Smooth muscle cell (in vitro differentiated cells): ENCODE results near the gene IGFL4. TPM values are rescaled to one million over a fixed set of nuclear protein-coding genes. Genes with fewer than 3 reads are reported as not detected.

Source experiments
- DNase-seq: peaks from one replicate; lab custom pipeline; 2025; ENCODE audit not compliant: unreplicated experiment; lab: John Stamatoyannopoulos, UW
- H2AFZ ChIP-seq: fragments of 200-600 bp; sonication (generic); 2 replicates; pipeline ENCODE4 v1.6.0; 2016; ENCODE audit warnings: antibody characterized with exemption, low read depth, mild to moderate bottlenecking
- H3F3A ChIP-seq: fragments of 200-600 bp; sonication (generic); 2 replicates; pipeline ENCODE4 v1.6.0; 2017; ENCODE audit warnings: antibody characterized with exemption, low read depth
- H3K27ac ChIP-seq: fragments of 200-600 bp; sonication (generic); 2 replicates; pipeline ENCODE4 v1.5.1; 2016; ENCODE audit warnings: low read depth, mild to moderate bottlenecking
- H3K27me3 ChIP-seq: fragments of 200-600 bp; sonication (generic); 2 replicates; pipeline ENCODE4 v1.6.1; 2016; ENCODE audit warnings: low read depth, mild to moderate bottlenecking
- H3K36me3 ChIP-seq: fragments of 200-600 bp; sonication (generic); 2 replicates; pipeline ENCODE4 v1.5.1; 2016; ENCODE audit warnings: low read depth
- H3K4me1 ChIP-seq: fragments of 200-600 bp; sonication (generic); 2 replicates; pipeline ENCODE4 v1.5.1; 2016; ENCODE audit warnings: low read depth
- H3K4me2 ChIP-seq: fragments of 200-600 bp; sonication (generic); 2 replicates; pipeline ENCODE4 v1.6.0; 2016; ENCODE audit warnings: mild to moderate bottlenecking
- H3K4me3 ChIP-seq: fragments of 200-600 bp; sonication (generic); 2 replicates; pipeline ENCODE4 v1.5.1; 2016; ENCODE audit warnings: mild to moderate bottlenecking
- H3K79me2 ChIP-seq: fragments of 200-600 bp; sonication (generic); 2 replicates; pipeline ENCODE4 v1.6.0; 2016; ENCODE audit warnings: low read depth, mild to moderate bottlenecking
- H3K9ac ChIP-seq: fragments of 200-600 bp; sonication (generic); 2 replicates; pipeline ENCODE4 v1.6.0; 2016; ENCODE audit warnings: low read depth
- H3K9me3 ChIP-seq: fragments of 200-600 bp; sonication (generic); replicated peaks from 2 replicates; pipeline ENCODE4 v1.5.1; 2016; ENCODE audit warnings: low read depth
- H4K20me1 ChIP-seq: fragments of 200-600 bp; sonication (generic); 2 replicates; pipeline ENCODE4 v1.6.0; 2016; ENCODE audit warnings: low read depth
- CTCF ChIP-seq: fragments of 200-600 bp; sonication (generic); IDR thresholded peaks from 2 replicates; pipeline ENCODE4 v1.5.1; 2017; ENCODE audit warnings: borderline replicate concordance, mild to moderate bottlenecking, antibody characterized with exemption; ENCODE audit not compliant: insufficient read depth, poor library complexity, severe bottlenecking
- WGBS: methylation state at CpG from one replicate; pipeline ENCODE4 v1.1.7; 2016; ENCODE audit warnings: low lambda C conversion rate; 5-methylcytosine and 5-hydroxymethylcytosine counted together
- polyA plus RNA-seq: library from polyadenylated mRNA; unstranded; fragments of >200 nt; fragmentation: Nextera tagmentation; extraction: Ambion mirVana; gene quantifications from 2 replicates; pipeline ENCODE4 v1.2.1, GENCODE V29; 2016
- total RNA-seq: library from RNA; depleted of rRNA; stranded (reverse); fragments of >200 nt; gene quantifications from 2 replicates; pipeline ENCODE4 v1.2.3, GENCODE V29; 2014

IGFL4 gene
- total and polyA plus RNA-seq, 2 experiments from 2014 or later, result 0.45 TPM; not detected in 1

- Histone ChIP-seq H3K4me3 (no peak overlapping the region), H2AFZ (no peak overlapping the region), H3K27me3 (no peaks in the 10 kb centered on the region), H3K79me2 (no peaks in the 10 kb centered on the region), H3K4me1 (no peaks in the 10 kb centered on the region), H4K20me1 (no peaks in the 10 kb centered on the region), H3K4me2 (no peak overlapping the region), H3K9ac (no peak overlapping the region), H3F3A (no peaks in the 10 kb centered on the region), H3K36me3 (no peaks in the 10 kb centered on the region), H3K27ac (no peak overlapping the region), H3K9me3 (no peaks in the 10 kb centered on the region)
- no peak for DNase-seq
- 88% methylated on average over 1 of the region's 1 CpG for WGBS
- TF ChIP-seq CTCF, result no peak
Measured at GRCh38 chr19:46066471-46066870, 25.7 kb upstream of the IGFL4 start.

- Histone ChIP-seq H3K79me2 (no peaks in the 10 kb centered on the region), H3K4me3 (no peak overlapping the region), H4K20me1 (no peaks in the 10 kb centered on the region), H3K9ac (no peak overlapping the region), H3K27ac (no peak overlapping the region), H3K27me3 (no peaks in the 10 kb centered on the region), H2AFZ (no peak overlapping the region), H3K36me3 (no peaks in the 10 kb centered on the region), H3K9me3 (no peaks in the 10 kb centered on the region), H3K4me2 (no peak overlapping the region), H3F3A (no peaks in the 10 kb centered on the region), H3K4me1 (no peaks in the 10 kb centered on the region)
- DNase-seq, result no peak
- 28% methylated on average over 7 of the region's 7 CpGs for WGBS
- no peak for TF ChIP-seq CTCF
Measured at GRCh38 chr19:46065486-46066071, 24.8 kb upstream of the IGFL4 start.

DNA sequence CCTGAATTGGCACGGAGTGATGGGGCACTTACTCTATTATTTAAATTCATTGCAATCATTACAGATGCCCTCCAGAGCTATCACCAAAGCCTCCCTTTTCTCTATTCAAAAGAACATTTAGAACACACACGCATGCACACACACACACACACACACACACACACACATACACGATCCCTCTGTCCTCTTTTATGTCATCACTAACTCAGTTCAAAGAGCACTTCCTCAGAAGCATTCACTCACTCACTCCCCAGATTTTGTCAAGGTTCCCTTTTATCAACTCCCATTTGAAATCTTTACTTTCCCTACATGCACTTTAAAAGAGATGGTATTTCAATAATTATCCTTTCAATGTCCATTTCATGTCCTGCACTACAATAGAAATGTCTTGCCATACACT is 22.4 kb upstream of the IGFL4 start:
- no peak for DNase-seq
- 71% methylated on average over 3 of the region's 3 CpGs for WGBS
- Histone ChIP-seq H2AFZ (no peak overlapping the region), H3K27ac (no peak overlapping the region), H3K36me3 (no peaks in the 10 kb centered on the region), H3K9me3 (no peaks in the 10 kb centered on the region), H3K4me2 (no peak overlapping the region), H3K79me2 (no peaks in the 10 kb centered on the region), H3K4me3 (no peak overlapping the region), H3K27me3 (no peaks in the 10 kb centered on the region), H4K20me1 (no peaks in the 10 kb centered on the region), H3K4me1 (no peaks in the 10 kb centered on the region), H3K9ac (no peak overlapping the region), H3F3A (no peaks in the 10 kb centered on the region)
- TF ChIP-seq CTCF, result no peak

DNA sequence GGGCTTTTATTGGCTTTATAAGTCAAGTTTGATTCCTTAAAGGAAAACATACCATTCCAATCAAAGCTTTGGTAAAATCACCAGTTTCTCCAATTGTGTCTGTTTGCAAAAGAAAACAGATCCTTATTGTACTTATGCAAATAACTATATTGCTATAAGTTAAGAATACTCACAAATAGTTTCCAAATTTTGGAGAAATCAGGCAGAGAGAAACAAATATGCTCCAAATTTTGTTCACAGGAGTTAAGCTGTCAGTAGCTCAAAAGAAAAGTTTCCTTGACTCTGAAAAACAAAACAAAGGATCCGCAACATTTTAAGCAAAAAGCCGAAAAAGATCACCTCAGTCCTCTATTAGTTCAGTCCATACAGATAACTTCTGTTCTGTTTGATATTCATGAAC is 19.2 kb upstream of the IGFL4 start:
- H3K27me3 ChIP-seq, result no peaks in the 10 kb centered on the region
- H3K4me3 ChIP-seq, result no peak overlapping the region
- H3K4me2 ChIP-seq, result no peak overlapping the region
- no peaks in the 10 kb centered on the region for H3K4me1 ChIP-seq
- no peak overlapping the region for H3K27ac ChIP-seq
- H3K9me3 ChIP-seq, result no peaks in the 10 kb centered on the region
- no peaks in the 10 kb centered on the region for H3K36me3 ChIP-seq
- DNase-seq, result no peak
- 82% methylated on average over 2 of the region's 2 CpGs for WGBS
- no peaks in the 10 kb centered on the region for H4K20me1 ChIP-seq
- TF ChIP-seq CTCF, result no peak
- H2AFZ ChIP-seq, result no peak overlapping the region
- no peak overlapping the region for H3K9ac ChIP-seq
- no peaks in the 10 kb centered on the region for H3K79me2 ChIP-seq
- H3F3A ChIP-seq, result no peaks in the 10 kb centered on the region
